Adrenal gland (tissue), 5 donors: ENCODE results near the gene REPS2.

ENCODE experiments used
- CTCF ChIP-seq, 6 experiments: fragments of 450-650 bp in 4 of 6; fragments of 200-600 bp in 2 of 6; sonication (generic) in 1 of 6; IDR thresholded peaks; 1 replicate in 5 of 6; 2 replicates in 1 of 6; pipeline versions ENCODE4 v1.5.1 to v1.8.0; 2016 to 2021; ENCODE audit warnings: antibody characterized with exemption in 6 of 6, mild to moderate bottlenecking in 2 of 6, moderate library complexity in 1 of 6
- POLR2A ChIP-seq, 2 donors: fragments of 450-650 bp; IDR thresholded peaks; one replicate each; pipeline ENCODE4 v1.6.1; 2017; ENCODE audit warnings: antibody characterized with exemption in 2 of 2, mild to moderate bottlenecking in 2 of 2, moderate library complexity in 1 of 2
- donor health status: DM: no; HTN: no; CAD: no.

GRCh38 chrX:17036171-17036961 is 89.9 kb downstream of the REPS2 start:
- TF ChIP-seq POLR2A (IDR thresholded peaks at IDR 0.05) = no peak
- no peak for TF ChIP-seq CTCF (IDR thresholded peaks at IDR 0.05)
